Stimulated activated CD4-positive, alpha-beta T cell treated with anti-CD3 and anti-CD28 coated beads, Interleukin-1b, Interleukin-23, amount 100 ng/mL, for 24 hours (primary cell): Measurements from ENCODE around the gene ST6GALNAC5.
"Not testable (repeated sequence)": the region's sequence is repeated elsewhere in the genome, so short reads cannot be mapped to it uniquely, and the experiment has no call there.

Experiments
- DNase-seq, 4 experiments: peaks; one replicate each; pipeline ENCODE4 v3.0.0-alpha.2; 2020; ENCODE audit warnings: low read depth in 4 of 4, low spot score in 1 of 4

The ST6GALNAC5 gene

GRCh38 chr1:76866566-76866965, 714 bp upstream of the ST6GALNAC5 start:
- no peak for DNase-seq

- DNase-seq: peak in 1 of 4 experiments; percentile 17
Measured at GRCh38 chr1:76868154-76868882, 1.0 kb downstream of the ST6GALNAC5 start.

- DNase-seq: no peak
Measured at GRCh38 chr1:76868916-76869315, 1.6 kb downstream of the ST6GALNAC5 start.

GRCh38 chr1:76870037-76870436, 2.8 kb downstream of the ST6GALNAC5 start:
- DNase-seq: no peak

GRCh38 chr1:76871355-76871974, 4.2 kb downstream of the ST6GALNAC5 start:
- no peak for DNase-seq

- no peak for DNase-seq
Measured at GRCh38 chr1:76872944-76873343, 5.7 kb downstream of the ST6GALNAC5 start.

- no peak for DNase-seq
Measured at GRCh38 chr1:76876655-76877395, 9.5 kb downstream of the ST6GALNAC5 start.

GRCh38 chr1:76879014-76879413, 11.7 kb downstream of the ST6GALNAC5 start:
- DNase-seq: not testable (repeated sequence)

- DNase-seq: no peak
Measured at GRCh38 chr1:76881762-76882161, 14.5 kb downstream of the ST6GALNAC5 start.

GRCh38 chr1:76891931-76892622, 24.8 kb downstream of the ST6GALNAC5 start:
- no peak for DNase-seq

GRCh38 chr1:76892675-76893074, 25.4 kb downstream of the ST6GALNAC5 start:
- no peak for DNase-seq

- peak in 2 of 4 experiments; percentile 4 to 7 for DNase-seq
Measured at GRCh38 chr1:76901158-76901767, 34.0 kb downstream of the ST6GALNAC5 start.

GRCh38 chr1:76905876-76906595, 38.8 kb downstream of the ST6GALNAC5 start:
- no peak for DNase-seq

GRCh38 chr1:76909311-76909710, 42.0 kb downstream of the ST6GALNAC5 start:
- DNase-seq: no peak

GRCh38 chr1:76919085-76919484, 51.8 kb downstream of the ST6GALNAC5 start:
- DNase-seq: no peak

GRCh38 chr1:76921590-76921989, 54.3 kb downstream of the ST6GALNAC5 start:
- no peak for DNase-seq

- no peak for DNase-seq
Measured at GRCh38 chr1:76925825-76926224, 58.5 kb downstream of the ST6GALNAC5 start.

- DNase-seq: no peak
Measured at GRCh38 chr1:76928522-76928921, 61.2 kb downstream of the ST6GALNAC5 start.

- no peak for DNase-seq
Measured at GRCh38 chr1:76929136-76929535, 61.9 kb downstream of the ST6GALNAC5 start.
